Measurements from ENCODE around the gene UTP4. TPM values are rescaled to one million over a fixed set of nuclear protein-coding genes. Genes with fewer than 3 reads are reported as not detected.

The UTP4 gene
- total and polyA plus RNA-seq, 2 of the 8 experiments (the other 6 are each of a cell fraction or from before 2014, with no cell fraction given) = 101 to 118 TPM

DNA sequence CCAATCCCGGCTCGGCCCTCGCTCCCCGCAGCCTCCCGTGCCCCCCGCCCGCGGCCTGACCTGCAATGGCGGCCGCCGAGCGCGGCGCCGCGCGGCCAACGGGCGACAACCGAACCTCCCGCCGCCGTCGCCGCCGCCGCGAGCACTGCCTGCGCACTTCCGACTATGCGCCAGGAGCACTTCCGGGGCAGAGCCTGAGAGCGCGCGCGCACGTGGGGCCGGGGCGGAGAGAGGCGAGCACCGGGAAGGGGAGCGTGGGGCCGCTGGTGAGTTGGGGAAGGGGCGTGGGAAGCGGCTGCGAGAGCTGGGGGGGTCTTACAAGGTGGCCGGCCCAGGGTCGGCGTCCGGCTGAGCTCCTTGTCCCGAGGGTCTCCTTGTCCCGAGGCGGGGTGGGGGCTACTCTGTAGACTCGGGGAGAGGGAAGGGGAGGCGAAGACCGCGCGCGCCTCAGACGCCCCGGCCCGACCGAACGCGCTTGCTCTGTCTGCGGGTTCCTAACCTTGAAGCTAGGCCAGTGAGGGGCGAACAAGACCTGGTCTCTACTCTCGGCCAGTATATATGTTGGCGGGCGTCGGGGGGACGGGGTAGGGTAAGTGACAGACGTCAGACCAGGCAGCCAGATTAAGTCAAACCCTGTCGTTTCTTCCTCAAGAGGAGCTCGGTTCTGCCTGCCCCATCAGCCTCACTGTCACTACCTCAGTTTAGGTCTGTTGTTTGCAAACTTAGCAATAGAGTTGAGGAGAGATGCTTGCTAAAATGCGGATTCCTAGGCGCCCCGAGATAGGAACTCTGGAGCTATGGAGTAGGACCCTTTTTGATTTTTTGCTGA lies at the start of gene UTP4, which contains the start of gene CHTF8 (continued):
- TF ChIP-seq CHD2 (IDR thresholded peaks at IDR 0.05; ENCODE audit: low read length) = no peak
- no peak for TF ChIP-seq TEAD4 (IDR thresholded peaks at IDR 0.05; ENCODE audit: low read depth, low read length)
- no peak for TF ChIP-seq SIRT6 (IDR thresholded peaks at IDR 0.05; ENCODE audit: low read length)
- TF ChIP-seq, protein P1, sequence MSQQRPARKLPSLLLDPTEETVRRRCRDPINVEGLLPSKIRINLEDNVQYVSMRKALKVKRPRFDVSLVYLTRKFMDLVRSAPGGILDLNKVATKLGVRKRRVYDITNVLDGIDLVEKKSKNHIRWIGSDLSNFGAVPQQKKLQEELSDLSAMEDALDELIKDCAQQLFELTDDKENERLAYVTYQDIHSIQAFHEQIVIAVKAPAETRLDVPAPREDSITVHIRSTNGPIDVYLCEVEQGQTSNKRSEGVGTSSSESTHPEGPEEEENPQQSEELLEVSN (IDR thresholded peaks at IDR 0.05) = no peak
- TF ChIP-seq BCL11A (IDR thresholded peaks at IDR 0.05; ENCODE audit: low read depth in 2 of 2, low read length in 2 of 2) = no peak
- no peak for TF ChIP-seq SRF (IDR thresholded peaks at IDR 0.05; ENCODE audit: low read depth, low read length)
- TF ChIP-seq FOSL1 (IDR thresholded peaks at IDR 0.05; ENCODE audit: insufficient read depth, low read depth, low read length) = 0 out of 2 replicates have a peak, but pooled peaks have one; percentile 6
- TF ChIP-seq GTF2F1 (IDR thresholded peaks at IDR 0.05; ENCODE audit: borderline replicate concordance, low read depth, low read length) = no peak
- TF ChIP-seq EZH2 (IDR thresholded peaks at IDR 0.05; ENCODE audit: low read depth, low read length, severe bottlenecking) = no peak
- no peak for TF ChIP-seq KDM5A (IDR thresholded peaks at IDR 0.05; ENCODE audit: low read length)
- TF ChIP-seq BRCA1 (IDR thresholded peaks at IDR 0.05; ENCODE audit: low read depth, low read length) = no peak
- no peak for TF ChIP-seq RXRA (IDR thresholded peaks at IDR 0.05; ENCODE audit: insufficient read depth, low read depth, low read length)
- TF ChIP-seq JUND (IDR thresholded peaks at IDR 0.05; ENCODE audit: low read length) = no peak
- TF ChIP-seq GABPA (IDR thresholded peaks at IDR 0.05; ENCODE audit: borderline replicate concordance, insufficient read depth, low read length) = peak; percentile 84; the same call in 1 of the 2 replicates
- no peak for TF ChIP-seq ZNF274 (IDR thresholded peaks at IDR 0.05; ENCODE audit: borderline replicate concordance, extremely low read depth, low read length)
- no peak for TF ChIP-seq JUN (IDR thresholded peaks at IDR 0.05; ENCODE audit: low read depth, low read length)
- TF ChIP-seq, protein P2, sequence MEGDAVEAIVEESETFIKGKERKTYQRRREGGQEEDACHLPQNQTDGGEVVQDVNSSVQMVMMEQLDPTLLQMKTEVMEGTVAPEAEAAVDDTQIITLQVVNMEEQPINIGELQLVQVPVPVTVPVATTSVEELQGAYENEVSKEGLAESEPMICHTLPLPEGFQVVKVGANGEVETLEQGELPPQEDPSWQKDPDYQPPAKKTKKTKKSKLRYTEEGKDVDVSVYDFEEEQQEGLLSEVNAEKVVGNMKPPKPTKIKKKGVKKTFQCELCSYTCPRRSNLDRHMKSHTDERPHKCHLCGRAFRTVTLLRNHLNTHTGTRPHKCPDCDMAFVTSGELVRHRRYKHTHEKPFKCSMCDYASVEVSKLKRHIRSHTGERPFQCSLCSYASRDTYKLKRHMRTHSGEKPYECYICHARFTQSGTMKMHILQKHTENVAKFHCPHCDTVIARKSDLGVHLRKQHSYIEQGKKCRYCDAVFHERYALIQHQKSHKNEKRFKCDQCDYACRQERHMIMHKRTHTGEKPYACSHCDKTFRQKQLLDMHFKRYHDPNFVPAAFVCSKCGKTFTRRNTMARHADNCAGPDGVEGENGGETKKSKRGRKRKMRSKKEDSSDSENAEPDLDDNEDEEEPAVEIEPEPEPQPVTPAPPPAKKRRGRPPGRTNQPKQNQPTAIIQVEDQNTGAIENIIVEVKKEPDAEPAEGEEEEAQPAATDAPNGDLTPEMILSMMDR (IDR thresholded peaks at IDR 0.05; ENCODE audit: control extremely low read depth in 1 of 3, insufficient read depth in 1 of 3, low read depth in 1 of 3, low read length in 3 of 3) = no peak
- peak; percentile 78 to 82; a peak in 3 of 4 replicates for TF ChIP-seq SIN3A (conservative IDR thresholded peaks at IDR 0.05 in 1 of 2, IDR thresholded peaks at IDR 0.05 in 1 of 2; ENCODE audit: low read depth in 1 of 2, low read length in 2 of 2)
- TF ChIP-seq RNF2 (IDR thresholded peaks at IDR 0.05; ENCODE audit: borderline replicate concordance, low read depth, low read length, missing control alignments, poor library complexity, severe bottlenecking) = no peak
- no peak for TF ChIP-seq SP1 (IDR thresholded peaks at IDR 0.05; ENCODE audit: low read depth, low read length)
- TF ChIP-seq ASH2L (IDR thresholded peaks at IDR 0.05; ENCODE audit: low read length) = peak; percentile 38

Data from H1 (cell line).